Measurements from ENCODE around the gene DCAF11. TPM values are rescaled to one million over a fixed set of nuclear protein-coding genes. Genes with fewer than 3 reads are reported as not detected.

Gene DCAF11
- polyA plus RNA-seq, 3 donors: 45.6 to 56.6 (median 48.8) TPM

DNA sequence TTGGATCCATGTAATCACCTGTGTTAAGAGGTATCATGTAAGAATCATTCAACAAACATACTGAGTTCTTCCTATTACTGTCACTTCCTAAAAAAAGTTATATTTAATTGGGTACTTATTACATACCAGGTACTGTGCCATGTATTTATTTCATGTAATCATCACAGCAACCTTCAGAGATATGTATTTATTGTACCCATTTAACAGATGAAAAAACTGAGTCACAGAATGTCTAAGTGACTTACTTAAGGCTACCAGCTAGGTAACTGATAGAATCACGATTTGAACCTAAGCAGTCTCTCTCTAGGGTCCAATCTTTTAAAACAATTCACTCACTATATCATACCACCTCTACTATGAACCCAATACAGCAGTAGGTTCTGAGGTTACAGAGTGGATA, 29.9 kb downstream of the DCAF11 start:
- H3K4me3 ChIP-seq (replicated peaks in 1 of 3; ENCODE audit: low read depth in 2 of 3, low read length in 3 of 3): peak overlapping the region in 1 of 3 experiments; percentile 100
- H3K4me3 Mint-ChIP-seq: no peak overlapping the region
- H4K20me1 ChIP-seq (ENCODE audit: insufficient read depth, low read length): peaks cover 53% of the 10 kb centered on the region
- H3K4me1 ChIP-seq (ENCODE audit: control insufficient read depth in 1 of 2, insufficient read depth in 2 of 2, low read length in 2 of 2): peaks cover 46 to 62% of the 10 kb centered on the region in 2 donors
- no peak overlapping the region for H2AFZ ChIP-seq (ENCODE audit: insufficient read depth, low read depth, low read length, poor library complexity, severe bottlenecking)
- H3K27me3 Mint-ChIP-seq (ENCODE audit: low read depth in 3 of 3): peaks cover 0 to 2% (median 1%) of the 10 kb centered on the region in 3 donors
- peaks cover 39 to 43% of the 10 kb centered on the region in 2 donors for H3K36me3 Mint-ChIP-seq
- TF ChIP-seq, protein P1, sequence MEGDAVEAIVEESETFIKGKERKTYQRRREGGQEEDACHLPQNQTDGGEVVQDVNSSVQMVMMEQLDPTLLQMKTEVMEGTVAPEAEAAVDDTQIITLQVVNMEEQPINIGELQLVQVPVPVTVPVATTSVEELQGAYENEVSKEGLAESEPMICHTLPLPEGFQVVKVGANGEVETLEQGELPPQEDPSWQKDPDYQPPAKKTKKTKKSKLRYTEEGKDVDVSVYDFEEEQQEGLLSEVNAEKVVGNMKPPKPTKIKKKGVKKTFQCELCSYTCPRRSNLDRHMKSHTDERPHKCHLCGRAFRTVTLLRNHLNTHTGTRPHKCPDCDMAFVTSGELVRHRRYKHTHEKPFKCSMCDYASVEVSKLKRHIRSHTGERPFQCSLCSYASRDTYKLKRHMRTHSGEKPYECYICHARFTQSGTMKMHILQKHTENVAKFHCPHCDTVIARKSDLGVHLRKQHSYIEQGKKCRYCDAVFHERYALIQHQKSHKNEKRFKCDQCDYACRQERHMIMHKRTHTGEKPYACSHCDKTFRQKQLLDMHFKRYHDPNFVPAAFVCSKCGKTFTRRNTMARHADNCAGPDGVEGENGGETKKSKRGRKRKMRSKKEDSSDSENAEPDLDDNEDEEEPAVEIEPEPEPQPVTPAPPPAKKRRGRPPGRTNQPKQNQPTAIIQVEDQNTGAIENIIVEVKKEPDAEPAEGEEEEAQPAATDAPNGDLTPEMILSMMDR (IDR thresholded peaks at IDR 0.05): no peak
- H3K36me3 ChIP-seq (replicated peaks in 1 of 2; ENCODE audit: control insufficient read depth in 1 of 2, insufficient read depth in 2 of 2, low read length in 2 of 2): peaks cover 25 to 38% of the 10 kb centered on the region in 2 donors
- H3K9me3 ChIP-seq (replicated peaks in 1 of 2; ENCODE audit: control insufficient read depth in 1 of 2, insufficient read depth in 1 of 2, low read length in 2 of 2): no peaks in the 10 kb centered on the region
- no peak for DNase-seq
- no peaks in the 10 kb centered on the region for H3K27me3 ChIP-seq (ENCODE audit: control insufficient read depth in 2 of 2, insufficient read depth in 2 of 2, low read length in 2 of 2)
- H3K9me3 Mint-ChIP-seq: no peaks in the 10 kb centered on the region
- WGBS (ENCODE audit: insufficient coverage): no CpG with 5 or more reads among the region's 1 CpG
- peak overlapping the region in 1 of 7 donors; percentile 63 for H3K27ac Mint-ChIP-seq
- H3K79me2 ChIP-seq (ENCODE audit: insufficient read depth, low read length): peaks cover 70% of the 10 kb centered on the region
- peak overlapping the region; percentile 98 for H3K4me2 ChIP-seq (replicated peaks; ENCODE audit: extremely low read depth, low read length, poor library complexity, severe bottlenecking)
- H3K27ac ChIP-seq (ENCODE audit: low read depth in 1 of 2, low read length in 2 of 2): peak overlapping the region in 1 of 2 donors; percentile 84
- peaks cover 58% of the 10 kb centered on the region for H3K4me1 Mint-ChIP-seq
- intact Hi-C loops (cut with micrococcal nuclease): no loop called here
- no peak overlapping the region for H3K9ac ChIP-seq (ENCODE audit: insufficient read depth, low read length, poor library complexity, severe bottlenecking)

GRCh38 chr14:24145219-24145618, 30.6 kb downstream of the DCAF11 start:
- intact Hi-C loops (cut with micrococcal nuclease): no loop called here
- H3K4me3 ChIP-seq (replicated peaks in 1 of 3; ENCODE audit: low read depth in 2 of 3, low read length in 3 of 3): peak overlapping the region in 2 of 3 experiments; percentile 84 to 100
- DNase-seq: no peak
- no peaks in the 10 kb centered on the region for H3K9me3 Mint-ChIP-seq
- peak overlapping the region in 5 of 7 donors; percentile 14 to 99 (median 96) for H3K27ac Mint-ChIP-seq
- H4K20me1 ChIP-seq (ENCODE audit: insufficient read depth, low read length): peaks cover 59% of the 10 kb centered on the region
- H3K9me3 ChIP-seq (replicated peaks in 1 of 2; ENCODE audit: control insufficient read depth in 1 of 2, insufficient read depth in 1 of 2, low read length in 2 of 2): no peaks in the 10 kb centered on the region
- peaks cover 40 to 56% of the 10 kb centered on the region in 2 donors for H3K4me1 ChIP-seq (ENCODE audit: control insufficient read depth in 1 of 2, insufficient read depth in 2 of 2, low read length in 2 of 2)
- H3K27me3 ChIP-seq (ENCODE audit: control insufficient read depth in 2 of 2, insufficient read depth in 2 of 2, low read length in 2 of 2): no peaks in the 10 kb centered on the region
- peak overlapping the region in 1 of 2 donors; percentile 84 for H3K27ac ChIP-seq (ENCODE audit: low read depth in 1 of 2, low read length in 2 of 2)
- no peak overlapping the region for H2AFZ ChIP-seq (ENCODE audit: insufficient read depth, low read depth, low read length, poor library complexity, severe bottlenecking)
- H3K4me1 Mint-ChIP-seq: peaks cover 55% of the 10 kb centered on the region
- WGBS (ENCODE audit: insufficient coverage): no CpG with 5 or more reads among the region's 2 CpGs
- H3K27me3 Mint-ChIP-seq (ENCODE audit: low read depth in 3 of 3): peaks cover 0 to 2% (median 1%) of the 10 kb centered on the region in 3 donors
- H3K4me2 ChIP-seq (replicated peaks; ENCODE audit: extremely low read depth, low read length, poor library complexity, severe bottlenecking): peak overlapping the region; percentile 98
- peak overlapping the region; percentile 98 to 99 for H3K4me3 Mint-ChIP-seq
- no peak overlapping the region for H3K9ac ChIP-seq (ENCODE audit: insufficient read depth, low read length, poor library complexity, severe bottlenecking)
- H3K79me2 ChIP-seq (ENCODE audit: insufficient read depth, low read length): peaks cover 70% of the 10 kb centered on the region
- H3K36me3 Mint-ChIP-seq: peaks cover 43 to 46% of the 10 kb centered on the region in 2 donors
- TF ChIP-seq, protein P1 (IDR thresholded peaks at IDR 0.05): no peak
- H3K36me3 ChIP-seq (replicated peaks in 1 of 2; ENCODE audit: control insufficient read depth in 1 of 2, insufficient read depth in 2 of 2, low read length in 2 of 2): peaks cover 30 to 42% of the 10 kb centered on the region in 2 donors
